ENCODE results near the gene SCAMP5. TPM values are rescaled to one million over a fixed set of nuclear protein-coding genes. Genes with fewer than 3 reads are reported as not detected.

SCAMP5 gene
- total RNA-seq, 5 donors from 2014 or later (not counting 1 experiment from before 2014, with no cell fraction given) = 0.26 to 8.2 (median 0.51) TPM

DNA sequence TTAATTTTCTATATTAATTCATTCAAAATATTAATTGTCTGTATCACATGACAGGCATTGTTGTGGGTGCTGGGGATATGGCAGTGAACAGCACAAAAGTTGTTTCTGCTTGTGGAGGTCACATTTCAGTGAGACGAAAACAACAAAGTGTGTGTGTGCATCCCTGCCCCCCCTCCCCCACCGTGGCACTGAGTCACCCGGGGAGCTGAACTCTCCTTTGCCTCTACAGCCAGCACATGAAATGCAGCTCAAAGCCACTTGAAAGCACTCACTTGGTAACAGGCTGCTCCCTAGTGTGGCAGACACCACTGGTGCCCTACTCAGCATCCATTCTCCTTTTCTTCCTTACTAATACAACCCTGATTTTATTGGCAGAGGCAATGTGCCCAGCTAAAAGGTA lies 16.9 kb upstream of the SCAMP5 start:
- Histone ChIP-seq H3K27me3 (replicated peaks in 1 of 2; ENCODE audit: control insufficient read depth in 2 of 2, extremely low read depth in 1 of 2, insufficient read depth in 2 of 2, low read length in 1 of 2) (peaks cover 0 to 26% of the 10 kb centered on the region in 2 experiments), H3K9me3 (no peaks in the 10 kb centered on the region), H3K4me1 (ENCODE audit: control insufficient read depth in 1 of 2, extremely low read depth in 1 of 2, insufficient read depth in 2 of 2, low read length in 2 of 2) (no peaks in the 10 kb centered on the region), H3K36me3 (ENCODE audit: control insufficient read depth in 2 of 2, extremely low read depth in 1 of 2, insufficient read depth in 1 of 2, low read length in 1 of 2) (no peaks in the 10 kb centered on the region), H3K27ac (ENCODE audit: low read length) (no peak overlapping the region), H3K4me3 (ENCODE audit: control insufficient read depth in 1 of 2, extremely low read depth in 1 of 2, low read length in 1 of 2) (no peak overlapping the region)
- ATAC-seq (replicated peaks in 1 of 4) = peak in 3 of 4 experiments; percentile 76 to 88 (median 77)
- Mint-ChIP-seq H3K4me1 (peaks cover 0 to 9% (median 3%) of the 10 kb centered on the region in 3 donors), H3K27ac (no peak overlapping the region), H3K36me3 (no peaks in the 10 kb centered on the region), H3K4me3 (no peak overlapping the region), H3K9me3 (no peaks in the 10 kb centered on the region), H3K27me3 (peaks cover 9 to 11% of the 10 kb centered on the region in 2 donors)
- ChIA-PET CTCF (no interaction called here), POLR2A (no interaction called here)
- peak in 1 of 35 experiments; percentile 22 for DNase-seq
- 0% methylated on average over 2 of the region's 3 CpGs for whole genome bisulfite sequencing (ENCODE audit: insufficient coverage)

DNA sequence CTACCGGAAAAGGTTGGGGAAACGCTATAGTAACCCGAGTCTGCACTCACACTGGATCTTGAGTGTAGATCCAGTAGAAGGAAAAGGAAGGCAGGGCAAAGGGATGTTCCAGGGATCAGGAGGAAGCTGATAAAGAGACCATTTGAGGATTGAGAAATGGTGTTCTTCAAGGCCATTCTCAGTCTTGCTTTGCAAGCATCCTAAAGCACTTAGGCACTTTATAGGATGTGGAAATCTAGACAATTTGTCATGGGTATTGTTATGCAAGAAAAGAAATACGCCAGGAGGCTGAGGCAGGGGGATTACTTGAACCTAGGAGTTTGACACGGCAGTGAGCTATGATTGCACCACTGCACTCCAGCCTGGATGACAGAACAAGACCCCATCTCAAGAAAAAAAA lies 13.2 kb upstream of the SCAMP5 start:
- no peaks in the 10 kb centered on the region for H3K36me3 ChIP-seq (ENCODE audit: control insufficient read depth in 2 of 2, extremely low read depth in 1 of 2, insufficient read depth in 1 of 2, low read length in 1 of 2)
- H3K4me1 ChIP-seq (ENCODE audit: control insufficient read depth in 1 of 2, extremely low read depth in 1 of 2, insufficient read depth in 2 of 2, low read length in 2 of 2) = no peaks in the 10 kb centered on the region
- Mint-ChIP-seq H3K36me3 (no peaks in the 10 kb centered on the region), H3K27ac (no peak overlapping the region), H3K4me1 (peaks cover 0 to 14% (median 8%) of the 10 kb centered on the region in 3 donors), H3K4me3 (no peak overlapping the region), H3K9me3 (no peaks in the 10 kb centered on the region), H3K27me3 (peaks cover 15 to 19% of the 10 kb centered on the region in 2 donors)
- no peak overlapping the region for H3K4me3 ChIP-seq (ENCODE audit: control insufficient read depth in 1 of 2, extremely low read depth in 1 of 2, low read length in 1 of 2)
- WGBS (ENCODE audit: insufficient coverage) = 73% methylated on average over 3 of the region's 5 CpGs
- H3K27ac ChIP-seq (ENCODE audit: low read length) = no peak overlapping the region
- ChIA-PET POLR2A (no interaction called here), CTCF (interaction anchor here in 1 of 2 donors (0.7 kb wide), 1 partner anchor 16 kb away, joined by 7 read pairs; no protein-coding TSS in a partner anchor)
- DNase-seq = no peak
- ATAC-seq (replicated peaks in 1 of 4) = no peak
- no peaks in the 10 kb centered on the region for H3K9me3 ChIP-seq
- peaks cover 0 to 16% of the 10 kb centered on the region in 2 experiments for H3K27me3 ChIP-seq (replicated peaks in 1 of 2; ENCODE audit: control insufficient read depth in 2 of 2, extremely low read depth in 1 of 2, insufficient read depth in 2 of 2, low read length in 1 of 2)

DNA sequence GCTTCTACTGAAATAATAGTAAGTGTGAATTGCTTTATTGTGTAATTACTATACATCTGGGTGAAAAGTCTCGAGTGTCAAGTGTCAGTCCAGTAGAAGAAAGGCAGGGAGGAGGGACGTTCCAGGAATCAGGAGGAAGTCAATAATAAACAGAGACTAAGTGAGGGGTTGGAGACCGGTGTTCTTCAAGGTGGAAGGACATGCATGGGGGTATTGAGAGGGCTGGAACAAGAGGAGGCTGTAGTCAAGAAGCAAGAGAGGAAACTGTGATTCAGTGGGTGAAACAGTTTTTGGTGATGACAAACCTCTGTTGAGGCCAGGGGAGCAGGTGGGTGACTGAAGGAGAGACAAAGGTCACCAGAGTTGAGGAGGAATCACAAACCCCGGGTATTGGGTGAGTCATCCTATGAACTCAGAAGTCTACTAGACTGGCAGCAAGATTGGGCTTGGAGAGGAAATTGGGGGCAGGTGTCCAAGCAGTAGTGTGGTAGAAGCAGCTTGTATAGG lies 11.6 kb upstream of the SCAMP5 start:
- H3K36me3 Mint-ChIP-seq = no peaks in the 10 kb centered on the region
- POLR2A ChIA-PET = no interaction called here
- H3K4me3 Mint-ChIP-seq = no peak overlapping the region
- H3K27me3 Mint-ChIP-seq = peaks cover 15 to 22% of the 10 kb centered on the region in 2 donors
- Histone ChIP-seq H3K9me3 (no peaks in the 10 kb centered on the region), H3K36me3 (ENCODE audit: control insufficient read depth in 2 of 2, extremely low read depth in 1 of 2, insufficient read depth in 1 of 2, low read length in 1 of 2) (no peaks in the 10 kb centered on the region), H3K27ac (ENCODE audit: low read length) (no peak overlapping the region), H3K4me1 (ENCODE audit: control insufficient read depth in 1 of 2, extremely low read depth in 1 of 2, insufficient read depth in 2 of 2, low read length in 2 of 2) (no peaks in the 10 kb centered on the region), H3K27me3 (replicated peaks in 1 of 2; ENCODE audit: control insufficient read depth in 2 of 2, extremely low read depth in 1 of 2, insufficient read depth in 2 of 2, low read length in 1 of 2) (peaks cover 0 to 18% of the 10 kb centered on the region in 2 experiments), H3K4me3 (ENCODE audit: control insufficient read depth in 1 of 2, extremely low read depth in 1 of 2, low read length in 1 of 2) (no peak overlapping the region)
- 14% methylated on average over 4 of the region's 4 CpGs for WGBS (ENCODE audit: insufficient coverage)
- H3K9me3 Mint-ChIP-seq = no peaks in the 10 kb centered on the region
- H3K4me1 Mint-ChIP-seq = peaks cover 0 to 5% (median 5%) of the 10 kb centered on the region in 3 donors
- ATAC-seq (replicated peaks in 1 of 4) = no peak
- H3K27ac Mint-ChIP-seq = no peak overlapping the region
- CTCF ChIA-PET = interaction anchor here in 1 of 2 donors (0.7 kb wide), 1 partner anchor 73 kb away, joined by 4 read pairs; no protein-coding TSS in a partner anchor
- DNase-seq = no peak

DNA sequence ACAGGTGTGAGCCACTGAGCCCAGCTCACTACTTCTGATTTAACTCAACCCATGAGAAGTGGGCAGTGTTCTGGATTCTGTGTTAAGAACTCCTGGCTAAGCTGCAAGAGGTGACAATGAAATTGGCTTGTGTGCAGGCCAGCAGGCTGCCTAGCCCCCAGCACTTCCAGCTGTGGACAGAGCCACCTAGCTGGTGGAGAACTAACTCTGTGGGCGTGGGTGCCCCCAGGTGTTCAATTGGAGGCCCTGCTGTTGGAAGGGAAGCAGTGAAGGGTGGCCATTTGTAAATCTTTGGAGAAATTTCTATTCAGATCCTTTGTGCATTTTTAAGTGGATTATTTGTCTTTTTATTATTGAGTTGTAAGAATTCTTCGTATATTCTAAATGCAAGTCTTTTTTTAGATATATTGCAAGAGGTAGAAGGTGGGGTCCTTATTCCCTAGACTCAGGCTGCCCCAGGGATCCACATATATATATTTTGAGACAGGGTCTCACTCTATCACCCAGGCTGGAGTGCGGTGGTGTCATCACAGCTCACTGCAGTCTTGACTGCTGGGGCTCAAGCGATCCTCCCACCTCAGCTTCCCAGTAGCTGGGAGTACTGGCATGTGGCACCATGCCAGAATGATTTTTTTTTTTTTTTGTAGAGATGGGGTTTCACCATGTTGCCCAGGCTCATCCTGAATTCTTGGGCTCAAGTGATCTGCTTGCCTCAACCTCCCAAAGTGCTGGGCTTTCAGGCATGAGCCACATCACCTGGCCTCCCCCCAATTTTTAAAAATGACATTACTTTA lies 7.2 kb upstream of the SCAMP5 start:
- Histone ChIP-seq H3K27me3 (replicated peaks in 1 of 2; ENCODE audit: control insufficient read depth in 2 of 2, extremely low read depth in 1 of 2, insufficient read depth in 2 of 2, low read length in 1 of 2) (peaks cover 0 to 13% of the 10 kb centered on the region in 2 experiments), H3K4me1 (ENCODE audit: control insufficient read depth in 1 of 2, extremely low read depth in 1 of 2, insufficient read depth in 2 of 2, low read length in 2 of 2) (no peaks in the 10 kb centered on the region), H3K9me3 (no peaks in the 10 kb centered on the region), H3K4me3 (ENCODE audit: control insufficient read depth in 1 of 2, extremely low read depth in 1 of 2, low read length in 1 of 2) (no peak overlapping the region), H3K27ac (ENCODE audit: low read length) (no peak overlapping the region), H3K36me3 (ENCODE audit: control insufficient read depth in 2 of 2, extremely low read depth in 1 of 2, insufficient read depth in 1 of 2, low read length in 1 of 2) (no peaks in the 10 kb centered on the region)
- H3K27ac Mint-ChIP-seq = no peak overlapping the region
- H3K36me3 Mint-ChIP-seq = no peaks in the 10 kb centered on the region
- H3K27me3 Mint-ChIP-seq = peaks cover 15 to 16% of the 10 kb centered on the region in 2 donors
- H3K9me3 Mint-ChIP-seq = no peaks in the 10 kb centered on the region
- POLR2A ChIA-PET = interaction anchor here in 1 of 2 donors (0.6 kb wide), 1 partner anchor 1219 kb away, joined by 3 read pairs; no protein-coding TSS in a partner anchor
- 17% methylated on average over 1 of the region's 4 CpGs for WGBS (ENCODE audit: insufficient coverage)
- peak; percentile 63 to 74 (median 72) for ATAC-seq (replicated peaks in 1 of 4)
- peak in 16 of 35 experiments; percentile 3 to 44 (median 16) for DNase-seq
- H3K4me3 Mint-ChIP-seq = no peak overlapping the region
- CTCF ChIA-PET = interaction anchor here (0.6 to 0.7 kb wide), 2 partner anchors 214 to 319 kb away, joined by 3 to 4 read pairs; partner anchors contain the start of gene C15orf39 (in 1 of the 2)
- peaks cover 0 to 5% (median 5%) of the 10 kb centered on the region in 3 donors for H3K4me1 Mint-ChIP-seq

DNA sequence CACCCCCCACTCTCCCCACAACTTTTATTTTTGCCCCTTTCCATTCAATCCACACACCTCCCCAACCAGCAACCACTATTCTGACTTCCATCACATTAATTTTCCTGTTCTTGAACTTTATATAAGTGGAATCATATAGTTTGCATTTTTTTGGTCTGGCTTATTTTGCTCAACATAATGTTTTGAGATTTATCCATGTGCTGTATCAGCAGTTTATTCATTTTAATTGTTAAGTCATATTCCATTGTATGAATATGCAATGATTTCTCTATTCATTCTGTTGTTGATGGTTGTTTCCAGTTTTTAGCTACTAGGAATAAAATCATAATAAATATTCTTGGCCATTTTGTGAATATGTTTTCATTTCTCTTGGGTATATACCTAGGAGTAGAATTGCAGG lies 5.8 kb upstream of the SCAMP5 start:
- ChIA-PET CTCF (no interaction called here), POLR2A (no interaction called here)
- Histone ChIP-seq H3K9me3 (no peaks in the 10 kb centered on the region), H3K27ac (ENCODE audit: low read length) (no peak overlapping the region), H3K27me3 (replicated peaks in 1 of 2; ENCODE audit: control insufficient read depth in 2 of 2, extremely low read depth in 1 of 2, insufficient read depth in 2 of 2, low read length in 1 of 2) (peaks cover 0 to 15% of the 10 kb centered on the region in 2 experiments), H3K4me3 (ENCODE audit: control insufficient read depth in 1 of 2, extremely low read depth in 1 of 2, low read length in 1 of 2) (no peak overlapping the region), H3K36me3 (ENCODE audit: control insufficient read depth in 2 of 2, extremely low read depth in 1 of 2, insufficient read depth in 1 of 2, low read length in 1 of 2) (no peaks in the 10 kb centered on the region), H3K4me1 (ENCODE audit: control insufficient read depth in 1 of 2, extremely low read depth in 1 of 2, insufficient read depth in 2 of 2, low read length in 2 of 2) (no peaks in the 10 kb centered on the region)
- Mint-ChIP-seq H3K27me3 (peaks cover 10 to 12% of the 10 kb centered on the region in 2 donors), H3K9me3 (no peaks in the 10 kb centered on the region), H3K4me1 (peaks cover 0 to 2% (median 0%) of the 10 kb centered on the region in 3 donors), H3K27ac (no peak overlapping the region), H3K36me3 (no peaks in the 10 kb centered on the region), H3K4me3 (no peak overlapping the region)
- DNase-seq (no peak), ATAC-seq (replicated peaks in 1 of 4) (no peak)

DNA sequence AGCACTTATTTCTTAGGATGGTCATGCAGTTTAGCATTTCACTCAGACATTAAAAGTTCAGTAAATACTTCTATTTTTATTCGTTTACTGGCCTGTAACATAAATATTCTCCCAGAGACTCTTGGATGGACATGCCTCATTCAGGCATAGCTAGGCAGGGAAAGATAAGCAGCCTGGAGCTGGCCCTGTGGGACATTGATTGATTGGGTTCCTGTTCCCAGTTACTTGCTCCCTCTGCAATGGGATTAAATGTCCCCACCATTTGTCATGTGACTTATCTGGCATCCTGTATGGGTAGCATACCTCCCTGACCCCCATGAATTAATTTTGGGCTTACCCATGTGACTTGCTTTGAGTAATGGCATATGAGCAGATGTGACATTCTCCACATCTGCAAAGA lies 2.7 kb upstream of the SCAMP5 start:
- CTCF ChIA-PET = interaction anchor here in 1 of 2 donors (0.7 kb wide), 1 partner anchor 170 kb away, joined by 5 read pairs; no protein-coding TSS in a partner anchor
- POLR2A ChIA-PET = no interaction called here

More for the DNA sequence above, 2.7 kb upstream of the SCAMP5 start:
- H3K4me3 ChIP-seq (ENCODE audit: control insufficient read depth in 1 of 2, extremely low read depth in 1 of 2, low read length in 1 of 2) = no peak overlapping the region
- WGBS (ENCODE audit: insufficient coverage) = no CpG with 5 or more reads among the region's 1 CpG
- Mint-ChIP-seq H3K9me3 (no peaks in the 10 kb centered on the region), H3K36me3 (no peaks in the 10 kb centered on the region), H3K4me1 (peaks cover 10 to 18% (median 16%) of the 10 kb centered on the region in 3 donors), H3K4me3 (no peak overlapping the region), H3K27ac (no peak overlapping the region), H3K27me3 (peaks cover 15 to 22% of the 10 kb centered on the region in 2 donors)
- no peaks in the 10 kb centered on the region for H3K36me3 ChIP-seq (ENCODE audit: control insufficient read depth in 2 of 2, extremely low read depth in 1 of 2, insufficient read depth in 1 of 2, low read length in 1 of 2)
- no peak overlapping the region for H3K27ac ChIP-seq (ENCODE audit: low read length)
- H3K27me3 ChIP-seq (replicated peaks in 1 of 2; ENCODE audit: control insufficient read depth in 2 of 2, extremely low read depth in 1 of 2, insufficient read depth in 2 of 2, low read length in 1 of 2) = peaks cover 0 to 29% of the 10 kb centered on the region in 2 experiments
- peaks cover 0 to 19% of the 10 kb centered on the region in 2 experiments for H3K4me1 ChIP-seq (ENCODE audit: control insufficient read depth in 1 of 2, extremely low read depth in 1 of 2, insufficient read depth in 2 of 2, low read length in 2 of 2)
- DNase-seq (no peak), ATAC-seq (replicated peaks in 1 of 4) (no peak)
- no peaks in the 10 kb centered on the region for H3K9me3 ChIP-seq
